ENCODE results near the gene SH3PXD2A.

The SH3PXD2A gene

DNA sequence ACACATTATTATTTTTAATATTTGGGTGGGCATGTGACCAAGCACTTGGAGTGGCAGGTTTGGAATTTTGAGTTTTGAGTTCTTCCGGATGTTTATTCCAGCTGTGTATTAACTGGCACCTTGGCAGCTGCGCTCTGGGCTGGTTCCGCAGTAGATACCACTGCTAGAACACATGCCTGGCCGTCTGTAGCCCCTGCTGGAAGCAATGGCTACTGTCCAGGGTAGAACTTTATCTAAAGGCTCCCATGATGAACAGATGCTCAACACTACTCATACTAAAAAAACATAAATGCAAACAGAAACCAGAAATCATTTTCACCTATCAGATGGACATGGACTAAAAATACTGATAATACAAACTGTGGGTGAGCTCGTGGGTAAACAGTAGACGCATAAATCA is 19.4 kb upstream of the SH3PXD2A start:
- no peak for DNase-seq (ENCODE audit: low read depth)

- DNase-seq (ENCODE audit: low read depth) = no peak
Observed at GRCh38 chr10:103872137-103872931, 17.0 kb upstream of the SH3PXD2A start.

DNA sequence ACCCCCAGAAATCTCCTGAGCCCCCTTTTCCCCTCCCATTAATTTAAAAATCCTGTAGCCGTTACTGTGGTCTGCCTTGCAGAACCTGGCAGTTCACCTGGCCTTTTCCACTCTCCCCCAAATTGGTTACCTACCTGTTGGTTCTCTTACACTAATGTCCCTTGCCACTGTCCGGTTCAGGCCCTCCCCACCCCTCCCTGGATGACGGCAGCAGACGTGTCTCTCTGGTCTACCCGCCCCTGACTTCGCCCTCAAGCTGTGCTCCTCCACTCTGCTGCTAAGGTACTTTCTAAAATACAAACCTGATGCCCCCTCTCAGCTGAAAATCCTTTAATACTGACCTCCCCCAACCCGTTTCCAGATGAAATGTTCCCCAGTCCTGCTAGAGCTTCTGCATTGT is 15.6 kb upstream of the SH3PXD2A start:
- DNase-seq (ENCODE audit: low read depth) = no peak

GRCh38 chr10:103870516-103870915 is 15.1 kb upstream of the SH3PXD2A start:
- DNase-seq (ENCODE audit: low read depth) = peak; percentile 41

DNA sequence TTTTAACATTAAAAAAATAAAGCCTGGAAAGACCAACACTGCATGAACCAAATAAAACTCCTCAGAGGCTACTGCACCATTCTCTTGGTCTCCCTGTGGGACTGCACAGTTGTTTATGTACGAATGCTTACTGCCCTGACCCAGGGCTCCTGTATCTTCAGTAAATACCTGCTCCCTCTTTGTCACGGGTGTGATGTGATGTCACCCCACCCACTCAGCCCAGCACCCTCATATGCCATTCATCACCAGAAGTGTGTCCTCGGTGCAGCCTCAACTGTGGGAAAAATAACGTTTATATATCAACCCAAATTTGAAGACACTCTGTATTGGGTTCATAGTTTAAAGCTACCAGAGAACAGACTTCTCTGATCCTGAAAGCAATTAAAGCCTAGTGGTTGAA is 14.0 kb upstream of the SH3PXD2A start:
- DNase-seq (ENCODE audit: low read depth) = no peak

- no peak for DNase-seq (ENCODE audit: low read depth)
Observed at GRCh38 chr10:103868200-103868599, 12.8 kb upstream of the SH3PXD2A start.

DNA sequence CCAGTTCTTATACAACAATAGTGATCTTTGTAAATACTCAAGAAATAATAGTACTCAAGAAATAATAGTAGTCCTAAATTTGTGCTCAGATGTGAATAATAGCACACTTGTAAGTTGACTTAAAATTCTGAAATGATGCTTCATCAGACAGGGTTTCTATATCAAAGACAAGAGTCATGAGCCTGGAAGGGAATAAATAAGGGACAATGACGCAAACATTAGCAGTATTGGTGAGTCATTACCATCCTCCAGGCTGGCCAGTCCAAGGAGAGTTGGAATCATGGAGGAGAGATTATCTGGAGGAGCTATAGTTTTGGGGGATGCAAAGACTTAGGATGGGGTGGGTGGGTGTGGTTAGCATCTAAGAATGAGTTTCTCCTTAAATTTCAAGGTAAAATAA is 6.1 kb upstream of the SH3PXD2A start:
- no peak for DNase-seq (ENCODE audit: low read depth)

DNA sequence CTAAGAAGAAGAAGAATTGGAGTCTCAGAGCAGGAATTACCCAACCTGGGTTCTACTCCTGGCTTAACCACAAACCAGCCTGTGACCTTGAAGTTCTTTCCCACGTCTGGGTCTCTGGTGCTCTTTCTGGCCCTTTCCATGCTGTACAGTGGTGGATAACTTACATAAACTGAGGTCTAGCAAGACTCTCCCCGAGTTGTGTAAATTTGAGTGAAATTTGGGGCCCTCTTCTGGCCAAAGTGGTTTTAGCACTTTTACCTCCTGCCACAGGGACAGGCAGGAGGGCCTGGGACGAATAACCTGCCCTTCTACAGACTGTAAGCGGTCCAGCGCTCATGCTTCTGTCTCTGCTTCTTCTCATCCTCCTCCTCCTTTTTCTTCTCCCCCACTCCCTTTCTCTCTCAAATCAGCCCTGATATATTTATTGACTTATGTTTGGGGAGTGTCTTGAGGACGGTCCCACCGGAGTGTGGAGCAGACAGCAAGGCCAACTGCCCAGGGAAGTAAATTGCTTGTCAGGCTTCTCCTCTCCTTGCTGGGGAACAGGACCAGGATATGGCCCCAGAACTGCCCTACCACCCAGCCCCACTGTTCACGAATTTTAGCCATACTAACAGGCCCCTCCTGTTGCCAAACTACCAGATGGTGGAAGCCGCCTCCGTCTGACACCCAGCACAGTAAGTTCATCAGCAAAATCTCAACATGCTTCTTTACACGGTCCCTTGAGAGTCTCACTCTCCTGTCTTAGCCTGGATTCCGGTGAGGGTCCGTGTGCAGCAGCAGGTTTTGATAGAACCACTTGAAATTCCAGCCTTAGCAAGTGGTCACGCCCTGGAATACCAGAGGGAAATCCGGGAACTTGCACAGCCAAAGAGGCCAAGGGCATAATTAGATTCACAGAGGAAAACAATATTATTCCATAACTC is 4.0 kb upstream of the SH3PXD2A start:
- peak; percentile 55 for DNase-seq (ENCODE audit: low read depth)

GRCh38 chr10:103858360-103858759 is 3.0 kb upstream of the SH3PXD2A start:
- DNase-seq (ENCODE audit: low read depth) = no peak

DNA sequence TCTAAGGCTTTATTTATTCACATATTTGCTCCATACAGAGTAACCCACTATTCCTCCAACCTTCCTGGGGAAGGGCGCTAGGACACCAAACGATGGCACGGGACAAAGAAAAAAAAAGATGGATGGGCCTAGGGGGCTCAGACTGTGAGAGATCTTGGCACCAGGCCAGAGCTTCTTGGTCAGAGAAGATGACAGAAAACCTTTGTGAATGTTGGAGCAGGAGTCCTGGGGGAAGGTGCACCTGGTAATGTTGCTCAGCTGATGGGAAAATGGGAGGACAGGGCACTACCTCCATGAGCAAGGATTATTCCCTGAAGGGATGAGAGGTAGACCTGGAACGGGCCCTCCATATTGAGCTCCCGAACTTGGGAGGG is 1.4 kb upstream of the SH3PXD2A start:
- DNase-seq (ENCODE audit: low read depth) = no peak

GRCh38 chr10:103855852-103856796 is 748 bp upstream of the SH3PXD2A start:
- DNase-seq (ENCODE audit: low read depth) = no peak

DNA sequence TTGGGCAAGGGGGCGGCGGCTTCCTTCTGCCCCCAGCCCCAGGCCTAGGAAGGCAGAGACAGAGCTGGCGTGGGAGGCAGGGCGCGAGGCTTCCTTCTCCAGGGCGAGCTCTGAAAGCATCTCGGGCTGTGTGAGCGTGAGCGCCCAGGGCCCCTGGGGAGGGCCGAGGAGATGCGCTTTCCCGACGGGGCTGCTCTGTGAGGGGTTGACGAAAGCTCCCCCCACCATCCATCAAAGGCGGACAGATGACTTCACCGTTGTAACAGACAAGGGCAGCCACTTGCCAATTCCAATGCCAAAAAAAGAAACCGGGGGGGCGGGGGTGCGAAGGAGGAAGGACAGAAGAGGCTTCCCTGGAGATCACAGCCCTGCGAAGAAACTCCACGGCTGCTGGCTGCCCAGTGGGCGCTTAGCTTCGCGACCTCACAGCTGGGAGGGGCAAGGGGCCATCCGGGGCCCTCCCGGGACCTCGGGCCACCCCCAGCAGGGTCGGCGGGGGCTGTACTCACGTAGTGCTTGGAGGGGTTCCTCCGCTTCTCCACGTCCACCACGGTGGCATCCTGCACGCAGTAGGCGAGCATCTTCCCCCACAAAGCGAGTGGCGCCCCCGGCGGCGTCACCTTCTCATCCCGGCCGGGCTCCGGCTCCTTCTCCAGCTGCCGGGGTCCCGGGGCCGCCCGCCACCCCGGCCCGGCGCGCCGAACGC is 537 bp downstream of the SH3PXD2A start:
- no peak for DNase-seq (ENCODE audit: low read depth)

- DNase-seq (ENCODE audit: low read depth) = no peak
Observed at GRCh38 chr10:103854265-103854685, 1.1 kb downstream of the SH3PXD2A start.

DNA sequence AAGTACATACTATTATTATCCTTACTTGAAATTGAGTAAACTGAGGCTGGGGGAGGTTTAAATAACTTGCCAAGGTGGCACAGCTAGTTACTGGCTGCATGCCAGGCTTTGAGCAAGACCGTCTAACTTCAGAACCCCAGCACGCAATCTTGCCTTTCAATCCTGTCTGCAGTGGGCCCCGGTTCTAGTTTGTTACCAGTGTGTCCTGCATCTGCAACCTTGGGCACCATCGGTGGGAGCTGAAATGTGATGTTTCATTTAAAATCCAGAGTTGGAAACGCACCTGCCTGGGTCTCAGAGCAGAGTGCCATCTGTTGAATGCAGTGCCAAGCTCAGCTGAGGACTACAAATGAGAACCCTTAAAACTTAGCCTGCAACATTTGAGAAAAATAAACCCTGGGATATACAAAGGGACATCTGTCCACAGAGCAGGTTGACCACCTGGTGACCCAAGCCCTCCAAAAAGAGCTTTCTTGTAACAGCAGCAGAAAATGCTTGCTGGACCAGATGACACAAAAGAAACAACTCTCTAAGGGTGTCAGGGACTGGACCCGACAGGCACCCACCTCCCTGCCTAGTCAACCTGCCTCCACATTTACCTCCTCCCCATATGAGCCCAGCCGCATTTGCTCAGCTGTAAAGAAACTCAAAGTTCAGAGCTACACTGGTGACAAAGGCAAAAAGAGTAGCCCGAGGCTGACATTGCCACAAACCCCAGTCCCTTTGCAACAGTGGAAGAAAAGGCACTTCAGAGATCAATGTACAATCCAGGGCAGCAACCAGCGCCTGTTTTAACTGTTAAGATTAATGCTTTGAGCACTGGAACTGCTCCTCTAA is 1.7 kb downstream of the SH3PXD2A start:
- no peak for DNase-seq (ENCODE audit: low read depth)

- DNase-seq (ENCODE audit: low read depth) = peak; percentile 22
Observed at GRCh38 chr10:103852856-103853255, 2.5 kb downstream of the SH3PXD2A start.

DNA sequence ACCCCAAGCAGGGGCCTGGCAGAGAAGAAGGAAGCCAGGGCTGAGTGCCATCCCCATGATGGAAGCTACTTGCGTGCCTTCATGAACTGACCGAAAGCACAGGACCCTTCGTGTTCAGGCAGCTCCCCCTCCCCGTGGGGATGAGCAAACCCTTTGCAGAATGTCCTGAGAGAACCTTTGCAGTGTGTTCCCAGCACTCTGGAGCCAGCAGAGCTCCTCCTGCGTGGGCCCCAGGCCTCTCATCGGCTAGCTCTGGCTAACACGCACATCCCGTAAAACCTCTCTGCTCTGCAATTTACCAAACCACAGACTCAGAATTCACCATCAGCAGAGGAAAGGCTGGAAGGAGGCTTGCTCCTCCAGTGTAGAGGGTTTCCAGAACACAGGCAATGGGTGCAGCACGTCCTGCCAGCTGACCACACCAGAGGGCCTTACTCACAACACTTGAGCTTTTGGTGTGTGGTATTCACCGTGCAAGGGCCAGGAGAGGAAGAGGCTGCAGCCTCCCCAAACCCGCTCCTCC is 3.1 kb downstream of the SH3PXD2A start:
- no peak for DNase-seq (ENCODE audit: low read depth)

GRCh38 chr10:103851261-103851660 is 4.1 kb downstream of the SH3PXD2A start:
- DNase-seq (ENCODE audit: low read depth) = no peak

DNA sequence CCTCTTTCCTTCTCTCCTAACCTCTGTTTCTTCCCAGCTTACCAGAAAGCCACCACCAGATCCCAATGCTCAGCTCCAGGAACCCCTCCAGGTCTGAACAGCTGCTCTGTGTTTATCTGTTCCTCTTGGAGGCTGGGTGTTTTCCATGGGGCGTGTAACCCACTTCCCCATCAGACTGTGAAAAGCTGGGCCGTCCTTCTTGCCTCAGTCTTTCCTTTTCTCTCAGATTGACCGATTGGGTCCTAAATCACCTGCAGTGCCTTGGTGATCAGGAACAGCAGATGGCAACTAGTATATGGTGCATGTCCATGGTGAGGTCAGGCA is 4.8 kb downstream of the SH3PXD2A start:
- no peak for DNase-seq (ENCODE audit: low read depth)

DNA sequence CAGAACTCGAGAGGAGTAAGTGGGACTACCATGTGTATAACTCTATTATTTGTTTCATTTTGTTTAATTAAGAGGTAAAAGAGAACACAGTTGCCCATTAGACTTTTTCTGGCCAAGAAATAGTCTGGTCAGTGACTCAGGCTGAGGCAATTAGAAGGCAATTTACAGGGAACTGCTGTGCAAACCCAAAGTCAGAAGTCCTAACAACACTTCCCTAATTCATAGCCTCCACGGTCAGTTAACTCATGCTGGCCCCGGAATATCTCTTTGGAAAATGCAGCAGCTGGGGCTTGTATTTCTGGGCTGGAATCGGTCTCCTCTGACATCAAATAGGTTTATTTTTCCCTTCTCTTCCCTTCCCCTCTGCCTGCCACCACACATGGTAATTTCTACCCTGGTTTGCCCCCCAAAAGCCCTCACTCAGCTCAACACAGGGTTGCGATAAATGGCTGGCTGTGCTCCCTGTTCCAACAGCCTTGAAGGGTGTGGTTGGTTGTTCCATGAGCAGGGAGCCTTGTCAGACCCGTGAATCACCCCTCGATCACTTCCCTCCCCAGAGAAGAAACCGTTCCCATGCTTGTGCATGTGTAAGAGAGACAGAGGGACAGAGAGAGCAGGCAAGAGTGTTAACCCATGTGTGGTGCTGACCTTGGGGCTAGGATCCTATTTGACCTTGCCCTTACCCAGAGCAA is 5.3 kb downstream of the SH3PXD2A start:
- DNase-seq (ENCODE audit: low read depth) = peak; percentile 43

All from fibroblast of the conjunctiva (primary cell).